BJ (cell line): ENCODE results near the gene FOLR3. TPM values are rescaled to one million over a fixed set of nuclear protein-coding genes. Genes with fewer than 3 reads are reported as not detected.

ENCODE experiments used
- CTCF ChIA-PET: fragments of 350-600 bp; formaldehyde crosslinking; extraction: SDS; loops from one replicate; lab custom pipeline; 2021; ENCODE audit warnings: antibody characterized with exemption, inconsistent platforms; lab: Yijun Ruan, JAX
- POLR2A ChIA-PET: fragments of 300-600 bp; sonication (Branson Sonifier 250); formaldehyde crosslinking; extraction: SDS; loops from one replicate; lab custom pipeline; 2021; ENCODE audit warnings: antibody characterized with exemption; lab: Charles Lee
- DNase-seq: peaks from one replicate; pipeline ENCODE4 v3.0.0-alpha.2; 2011; ENCODE audit warnings: low read depth
- H3K27me3 ChIP-seq: 2 replicates; pipeline ENCODE4 v1.6.0; 2011; ENCODE audit warnings: low read length; ENCODE audit not compliant: control insufficient read depth, insufficient read depth
- H3K36me3 ChIP-seq: 2 replicates; pipeline ENCODE4 v1.5.1; 2011; ENCODE audit warnings: low read length; ENCODE audit not compliant: control insufficient read depth, insufficient read depth
- H3K4me3 ChIP-seq: 2 replicates; pipeline ENCODE4 v1.5.1; 2011; ENCODE audit warnings: low read depth, mild to moderate bottlenecking, control low read depth, low read length
- polyA plus RNA-seq: library from polyadenylated mRNA; depleted of rRNA; stranded (reverse); fragments of >200 nt; gene quantifications from 2 replicates; pipeline ENCODE4 v1.2.3, GENCODE V29; 2011
- TF ChIP-seq, protein P1 (sequence below): IDR thresholded peaks from 2 replicates; pipeline ENCODE4 v1.5.1; 2011; ENCODE audit warnings: low read depth, mild to moderate bottlenecking, control low read depth, inconsistent platforms, low read length, moderate library complexity; ENCODE audit not compliant: insufficient read depth

FOLR3 gene
- polyA plus RNA-seq, 1 experiment, result 0.85 TPM

DNA sequence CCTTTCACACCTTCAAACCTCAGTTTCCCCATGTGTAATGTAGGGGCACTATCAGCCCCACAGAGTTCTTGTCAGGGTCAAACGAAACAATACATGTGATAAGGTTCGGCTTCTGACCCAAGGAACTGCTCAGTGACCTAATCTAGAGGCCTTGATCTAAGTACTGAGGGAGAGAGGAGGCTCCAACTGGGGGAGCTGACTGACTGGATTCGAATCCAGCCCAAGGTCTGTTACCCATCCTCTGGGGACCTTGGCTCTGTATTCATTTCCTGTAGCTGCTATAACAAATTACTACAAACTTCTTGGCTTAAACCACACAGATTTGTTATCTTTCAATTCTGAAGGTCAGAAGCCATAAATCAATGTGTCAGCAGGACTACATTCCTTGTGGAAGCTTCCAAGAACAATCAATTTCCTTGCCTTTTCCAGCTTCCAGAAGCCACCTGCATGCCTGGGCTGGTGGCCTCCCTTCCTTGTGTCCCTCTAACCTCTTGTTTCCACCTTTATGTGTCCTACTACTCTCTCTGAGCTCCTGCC lies 12.3 kb upstream of the FOLR3 start:
- CTCF ChIA-PET, result interaction anchor here (2.7 kb wide), 1 partner anchor 21 kb away, joined by 11 read pairs; no protein-coding TSS in a partner anchor
- Histone ChIP-seq H3K4me3 (no peak overlapping the region), H3K27me3 (no peaks in the 10 kb centered on the region), H3K36me3 (no peaks in the 10 kb centered on the region)
- no peak for DNase-seq
- POLR2A ChIA-PET, result no interaction called here
- TF ChIP-seq, protein P1, sequence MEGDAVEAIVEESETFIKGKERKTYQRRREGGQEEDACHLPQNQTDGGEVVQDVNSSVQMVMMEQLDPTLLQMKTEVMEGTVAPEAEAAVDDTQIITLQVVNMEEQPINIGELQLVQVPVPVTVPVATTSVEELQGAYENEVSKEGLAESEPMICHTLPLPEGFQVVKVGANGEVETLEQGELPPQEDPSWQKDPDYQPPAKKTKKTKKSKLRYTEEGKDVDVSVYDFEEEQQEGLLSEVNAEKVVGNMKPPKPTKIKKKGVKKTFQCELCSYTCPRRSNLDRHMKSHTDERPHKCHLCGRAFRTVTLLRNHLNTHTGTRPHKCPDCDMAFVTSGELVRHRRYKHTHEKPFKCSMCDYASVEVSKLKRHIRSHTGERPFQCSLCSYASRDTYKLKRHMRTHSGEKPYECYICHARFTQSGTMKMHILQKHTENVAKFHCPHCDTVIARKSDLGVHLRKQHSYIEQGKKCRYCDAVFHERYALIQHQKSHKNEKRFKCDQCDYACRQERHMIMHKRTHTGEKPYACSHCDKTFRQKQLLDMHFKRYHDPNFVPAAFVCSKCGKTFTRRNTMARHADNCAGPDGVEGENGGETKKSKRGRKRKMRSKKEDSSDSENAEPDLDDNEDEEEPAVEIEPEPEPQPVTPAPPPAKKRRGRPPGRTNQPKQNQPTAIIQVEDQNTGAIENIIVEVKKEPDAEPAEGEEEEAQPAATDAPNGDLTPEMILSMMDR, result no peak

DNA sequence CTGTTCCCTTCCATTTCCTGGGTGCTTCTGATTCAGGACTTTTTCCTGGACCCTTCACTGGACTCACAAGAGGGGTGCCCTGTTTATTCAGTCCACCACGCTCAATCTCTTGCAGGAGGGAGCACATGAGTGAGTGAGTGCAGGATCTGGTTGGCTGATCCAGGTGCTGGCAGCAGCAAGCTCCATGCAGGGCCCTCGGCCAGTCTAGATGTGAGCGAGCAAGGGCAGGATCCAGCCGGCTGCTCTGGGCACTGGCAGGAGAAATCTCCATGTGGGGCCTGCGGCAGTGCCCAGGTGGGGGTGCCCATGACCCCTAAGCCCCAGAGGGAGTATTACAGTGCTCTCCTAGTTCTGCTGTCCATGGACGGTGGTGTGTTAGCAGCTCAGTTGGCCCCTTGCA lies 11.5 kb upstream of the FOLR3 start:
- POLR2A ChIA-PET, result no interaction called here
- TF ChIP-seq, protein P1, result no peak
- no peak for DNase-seq
- CTCF ChIA-PET, result interaction anchor here (2.7 kb wide), 1 partner anchor 20 kb away, joined by 11 read pairs; no protein-coding TSS in a partner anchor
- Histone ChIP-seq H3K4me3 (no peak overlapping the region), H3K27me3 (no peaks in the 10 kb centered on the region), H3K36me3 (no peaks in the 10 kb centered on the region)

- no peak for DNase-seq
- TF ChIP-seq, protein P1, result no peak
- H3K27me3 ChIP-seq, result no peaks in the 10 kb centered on the region
- H3K4me3 ChIP-seq, result no peak overlapping the region
- ChIA-PET CTCF (interaction anchor here (1.2 kb wide), 2 partner anchors 9 to 305 kb away, joined by 3 to 4 read pairs; no protein-coding TSS in a partner anchor), POLR2A (no interaction called here)
- no peaks in the 10 kb centered on the region for H3K36me3 ChIP-seq
These were observed 9.6 kb upstream of the FOLR3 start for GRCh38 chr11:72125956-72126355.

DNA sequence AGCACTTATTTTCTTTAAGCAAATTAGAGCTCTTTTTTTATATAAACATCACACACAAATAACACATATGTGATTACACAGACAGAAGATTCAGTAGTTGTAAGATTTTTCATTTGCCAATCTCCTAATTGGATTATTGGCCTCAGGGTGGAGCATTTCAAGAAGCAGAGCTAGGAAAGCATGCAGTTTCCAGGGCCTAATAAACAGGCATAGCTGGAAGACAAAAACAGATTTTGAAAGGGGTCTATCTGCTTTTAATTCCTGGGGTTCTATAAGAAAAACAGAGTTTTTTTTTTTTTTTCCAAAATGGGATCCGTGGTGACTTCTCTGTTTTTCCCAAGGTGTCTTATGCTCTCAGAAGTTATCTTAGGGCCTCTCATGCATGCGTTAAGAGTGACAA lies 7.6 kb upstream of the FOLR3 start:
- DNase-seq, result no peak
- Histone ChIP-seq H3K4me3 (no peak overlapping the region), H3K36me3 (no peaks in the 10 kb centered on the region), H3K27me3 (no peaks in the 10 kb centered on the region)
- TF ChIP-seq, protein P1, result no peak
- ChIA-PET POLR2A (no interaction called here), CTCF (interaction anchor here (0.6 to 2.4 kb wide), 3 partner anchors 16 to 260 kb away, joined by 3 to 11 read pairs (median 3); no protein-coding TSS in a partner anchor)

GRCh38 chr11:72129381-72129780 lies 6.1 kb upstream of the FOLR3 start:
- no peak for DNase-seq
- TF ChIP-seq, protein P1, result no peak
- CTCF ChIA-PET, result interaction anchor here (1.4 to 2.4 kb wide), 2 partner anchors 15 to 16 kb away, joined by 4 to 11 read pairs; partner anchors contain the start of gene ANAPC15
- POLR2A ChIA-PET, result no interaction called here
- Histone ChIP-seq H3K4me3 (no peak overlapping the region), H3K36me3 (no peaks in the 10 kb centered on the region), H3K27me3 (no peaks in the 10 kb centered on the region)
